ENCODE results near the gene PIGV.

- no peak for TF ChIP-seq CTCF (conservative IDR thresholded peaks at IDR 0.05; ENCODE audit: low read length)
- no peak for TF ChIP-seq EZH2phosphoT487 (IDR thresholded peaks at IDR 0.05; ENCODE audit: borderline replicate concordance, low read depth, low read length)
Observed at GRCh38 chr1:26788515-26788785, 700 bp downstream of the PIGV start.
